Measurements from ENCODE around the gene ATP2A3.

DNA sequence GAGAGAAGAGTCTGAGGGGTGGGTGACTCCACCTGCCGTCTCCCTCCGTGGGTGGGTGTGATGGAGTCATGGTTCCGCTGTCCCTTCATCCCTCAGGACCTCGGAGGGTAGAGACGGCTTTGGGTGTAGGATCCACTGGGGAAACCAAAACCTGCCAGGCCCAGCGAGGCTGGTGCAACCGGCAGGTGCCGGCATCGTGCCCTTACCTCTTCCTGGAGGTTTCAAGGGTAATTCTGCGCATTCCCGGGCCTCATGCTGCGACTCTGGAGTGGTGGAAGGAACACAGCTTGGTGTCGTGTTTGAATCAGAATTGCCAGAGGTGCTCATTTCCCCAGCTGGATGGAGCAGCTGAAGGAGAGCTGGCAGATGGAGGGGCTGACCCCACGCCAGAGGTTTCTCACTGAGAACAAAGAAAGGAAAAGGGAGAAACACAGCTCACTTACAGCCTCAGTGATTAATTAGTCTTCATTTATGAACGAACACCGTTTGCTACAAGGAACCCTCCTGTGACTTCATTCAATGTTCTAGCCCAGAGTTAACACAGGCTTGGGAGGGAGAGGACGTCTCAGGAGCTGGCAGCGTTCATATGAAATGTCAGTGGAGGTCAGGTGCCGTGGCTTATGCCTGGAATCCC is 16.3 kb upstream of the ATP2A3 start:
- no peak for TF ChIP-seq CTCF (IDR thresholded peaks at IDR 0.05)
- no peak for TF ChIP-seq POLR2A (IDR thresholded peaks at IDR 0.05)
- no peak for TF ChIP-seq POLR2AphosphoS5 (IDR thresholded peaks at IDR 0.05)
